HepG2 (cell line): Measurements from ENCODE around the gene FOXD2. TPM values are rescaled to one million over a fixed set of nuclear protein-coding genes. Genes with fewer than 3 reads are reported as not detected.

Experiments used
- CCAR2 ChIP-seq: fragments of 200-400 bp; formaldehyde crosslinking; optimal IDR thresholded peaks from 2 replicates; pipeline ENCODE3; 2018; ENCODE audit warnings: low read depth, mild to moderate bottlenecking, low read length, moderate library complexity
- GPBP1L1 ChIP-seq: sonication (generic); formaldehyde crosslinking; IDR thresholded peaks from 2 replicates; pipeline ENCODE4 v1.5.0; 2020; ENCODE audit warnings: mild to moderate bottlenecking, missing genetic modification reagents
- HDAC6 ChIP-seq: fragments of 200-600 bp; sonication (generic); IDR thresholded peaks from 2 replicates; pipeline ENCODE4 v1.7.0; 2017; ENCODE audit warnings: mild to moderate bottlenecking, antibody characterized with exemption, low read length, low read depth
- HMG20A ChIP-seq: IDR thresholded peaks from 2 replicates; pipeline ENCODE4 v1.6.1; 2016; ENCODE audit warnings: borderline replicate concordance
- HNRNPK ChIP-seq: fragments of 200-400 bp; formaldehyde crosslinking; IDR thresholded peaks from 2 replicates; pipeline ENCODE4 v1.6.1; 2018; ENCODE audit warnings: low read length, low read depth, moderate library complexity, mild to moderate bottlenecking; ENCODE audit not compliant: poor library complexity, severe bottlenecking
- KAT2B ChIP-seq: fragments of 150-350 bp; IDR thresholded peaks from 2 replicates; pipeline ENCODE4 v1.6.1; 2014; ENCODE audit warnings: low read depth, low read length, borderline replicate concordance
- MAFF ChIP-seq: IDR thresholded peaks from 2 replicates; pipeline ENCODE4 v1.6.1; 2011; ENCODE audit warnings: low read depth, low read length, improper control_type of control experiment
- MED13 ChIP-seq: sonication (generic); formaldehyde crosslinking; IDR thresholded peaks from 2 replicates; pipeline ENCODE4 v1.5.0; 2020; ENCODE audit warnings: missing genetic modification reagents
- MZF1 ChIP-seq: sonication (generic); formaldehyde crosslinking; IDR thresholded peaks from 2 replicates; pipeline ENCODE4 v1.8.1; 2023; ENCODE audit warnings: mild to moderate bottlenecking, missing genetic modification reagents, borderline replicate concordance
- POLR2AphosphoS2 ChIP-seq: IDR thresholded peaks from 2 replicates; pipeline ENCODE4 v1.6.1; 2011; ENCODE audit warnings: low read depth, low read length, improper control_type of control experiment
- RBM39 ChIP-seq: fragments of 200-400 bp; formaldehyde crosslinking; IDR thresholded peaks from one replicate; pipeline ENCODE4 v1.6.1; 2018; ENCODE audit warnings: antibody characterized with exemption, mild to moderate bottlenecking, low read depth, low read length; ENCODE audit not compliant: poor library complexity, severe bottlenecking
- SIX1 ChIP-seq: sonication (generic); formaldehyde crosslinking; IDR thresholded peaks from 2 replicates; pipeline ENCODE4 v1.4.0; 2020; ENCODE audit warnings: missing genetic modification reagents, borderline replicate concordance
- STAG1 ChIP-seq: sonication (generic); formaldehyde crosslinking; IDR thresholded peaks from 2 replicates; pipeline ENCODE4 v1.4.0; 2020; ENCODE audit warnings: missing genetic modification reagents
- TFDP1 ChIP-seq: IDR thresholded peaks from 2 replicates; pipeline ENCODE4 v1.6.1; 2016; ENCODE audit warnings: missing compliant biosample characterization, missing genetic modification reagents, borderline replicate concordance
- ZNF24 ChIP-seq: fragments of 450-650 bp; IDR thresholded peaks from 2 replicates; pipeline ENCODE4 v1.6.1; 2017; ENCODE audit warnings: antibody characterized with exemption, mild to moderate bottlenecking
- ZNF530 ChIP-seq: sonication (generic); formaldehyde crosslinking; IDR thresholded peaks from 2 replicates; pipeline ENCODE4 v1.5.0; 2020; ENCODE audit warnings: low read depth, mild to moderate bottlenecking, missing genetic modification reagents
- ZSCAN30 ChIP-seq: sonication (generic); formaldehyde crosslinking; IDR thresholded peaks from 2 replicates; pipeline ENCODE4 v1.5.0; 2020; ENCODE audit warnings: mild to moderate bottlenecking, missing genetic modification reagents
- polyA plus RNA-seq, 8 experiments: library from polyadenylated mRNA; depleted of rRNA in 3 of 8; stranded (reverse) in 7 of 8; unstranded in 1 of 8; fragments of >200 nt; fragmentation: Illumina TruSeq in 4 of 8; extraction: Trizol in 4 of 8; gene quantifications; 2 replicates each; pipeline versions ENCODE4 v1.2.1 to v1.2.3, GENCODE V29; 2011 to 2016; ENCODE audit warnings: low read depth in 4 of 8, missing spikeins in 1 of 8, mixed read lengths in 1 of 8; ENCODE audit not compliant: insufficient read depth in 1 of 8
- total RNA-seq, 5 experiments: library from RNA; depleted of rRNA; stranded (reverse); fragments of >200 nt; fragmentation: Illumina TruSeq; extraction: Trizol; gene quantifications; 2 replicates each; pipeline ENCODE4 v1.2.3, GENCODE V29; 2016; ENCODE audit warnings: low read depth in 1 of 5
- TF ChIP-seq, protein P1 (sequence below): sonication (generic); formaldehyde crosslinking; IDR thresholded peaks from 2 replicates; pipeline ENCODE4 v1.5.0; 2020; ENCODE audit warnings: mild to moderate bottlenecking, missing genetic modification reagents
- TF ChIP-seq, protein P2 (sequence below): sonication (generic); formaldehyde crosslinking; IDR thresholded peaks from 2 replicates; pipeline ENCODE4 v1.8.0; 2022; ENCODE audit warnings: mild to moderate bottlenecking, missing genetic modification reagents, borderline replicate concordance
- TF ChIP-seq, protein P3 (sequence below): sonication (generic); formaldehyde crosslinking; IDR thresholded peaks from 2 replicates; pipeline ENCODE4 v1.5.0; 2020; ENCODE audit warnings: missing genetic modification reagents, mild to moderate bottlenecking, borderline replicate concordance

Gene FOXD2
- total and polyA plus RNA-seq, 2 of the 13 experiments (the other 11 are each of a cell fraction or from before 2014, with no cell fraction given) = 0.01 to 0.09 TPM

- TF ChIP-seq, protein P1, sequence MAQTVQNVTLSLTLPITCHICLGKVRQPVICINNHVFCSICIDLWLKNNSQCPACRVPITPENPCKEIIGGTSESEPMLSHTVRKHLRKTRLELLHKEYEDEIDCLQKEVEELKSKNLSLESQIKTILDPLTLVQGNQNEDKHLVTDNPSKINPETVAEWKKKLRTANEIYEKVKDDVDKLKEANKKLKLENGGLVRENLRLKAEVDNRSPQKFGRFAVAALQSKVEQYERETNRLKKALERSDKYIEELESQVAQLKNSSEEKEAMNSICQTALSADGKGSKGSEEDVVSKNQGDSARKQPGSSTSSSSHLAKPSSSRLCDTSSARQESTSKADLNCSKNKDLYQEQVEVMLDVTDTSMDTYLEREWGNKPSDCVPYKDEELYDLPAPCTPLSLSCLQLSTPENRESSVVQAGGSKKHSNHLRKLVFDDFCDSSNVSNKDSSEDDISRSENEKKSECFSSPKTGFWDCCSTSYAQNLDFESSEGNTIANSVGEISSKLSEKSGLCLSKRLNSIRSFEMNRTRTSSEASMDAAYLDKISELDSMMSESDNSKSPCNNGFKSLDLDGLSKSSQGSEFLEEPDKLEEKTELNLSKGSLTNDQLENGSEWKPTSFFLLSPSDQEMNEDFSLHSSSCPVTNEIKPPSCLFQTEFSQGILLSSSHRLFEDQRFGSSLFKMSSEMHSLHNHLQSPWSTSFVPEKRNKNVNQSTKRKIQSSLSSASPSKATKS = no peak
- TF ChIP-seq, protein P2, sequence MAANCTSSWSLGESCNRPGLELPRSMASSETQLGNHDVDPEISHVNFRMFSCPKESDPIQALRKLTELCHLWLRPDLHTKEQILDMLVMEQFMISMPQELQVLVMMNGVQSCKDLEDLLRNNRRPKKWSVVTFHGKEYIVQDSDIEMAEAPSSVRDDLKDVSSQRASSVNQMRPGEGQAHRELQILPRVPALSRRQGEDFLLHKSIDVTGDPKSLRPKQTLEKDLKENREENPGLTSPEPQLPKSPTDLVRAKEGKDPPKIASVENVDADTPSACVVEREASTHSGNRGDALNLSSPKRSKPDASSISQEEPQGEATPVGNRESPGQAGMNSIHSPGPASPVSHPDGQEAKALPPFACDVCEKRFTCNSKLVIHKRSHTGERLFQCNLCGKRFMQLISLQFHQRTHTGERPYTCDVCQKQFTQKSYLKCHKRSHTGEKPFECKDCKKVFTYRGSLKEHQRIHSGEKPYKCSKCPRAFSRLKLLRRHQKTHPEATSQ (CRISPR knock-in tag) = peak; percentile 62; the same call in 1 of the 2 replicates
- TF ChIP-seq ZNF530 (CRISPR knock-in tag) (no peak), MED13 (CRISPR knock-in tag) (no peak), HMG20A (peak; percentile 99), CCAR2 (no peak), TFDP1 (no peak), HDAC6 (no peak), POLR2AphosphoS2 (no peak), STAG1 (CRISPR knock-in tag) (no peak), RBM39 (no peak), MAFF (no peak), HNRNPK (no peak), ZNF24 (no peak), KAT2B (no peak), MZF1 (CRISPR knock-in tag) (no peak), GPBP1L1 (CRISPR knock-in tag) (no peak), ZSCAN30 (no peak), SIX1 (CRISPR knock-in tag) (peak; percentile 61; the same call in 1 of the 2 replicates)
- TF ChIP-seq, protein P3, sequence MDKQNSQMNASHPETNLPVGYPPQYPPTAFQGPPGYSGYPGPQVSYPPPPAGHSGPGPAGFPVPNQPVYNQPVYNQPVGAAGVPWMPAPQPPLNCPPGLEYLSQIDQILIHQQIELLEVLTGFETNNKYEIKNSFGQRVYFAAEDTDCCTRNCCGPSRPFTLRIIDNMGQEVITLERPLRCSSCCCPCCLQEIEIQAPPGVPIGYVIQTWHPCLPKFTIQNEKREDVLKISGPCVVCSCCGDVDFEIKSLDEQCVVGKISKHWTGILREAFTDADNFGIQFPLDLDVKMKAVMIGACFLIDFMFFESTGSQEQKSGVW = no peak
Observed at GRCh38 chr1:47478090-47478489, 40.2 kb downstream of the FOXD2 start (continued).
